Glutamatergic neuron (in vitro differentiated cells): ENCODE results near the gene AP5Z1. TPM values are rescaled to one million over a fixed set of nuclear protein-coding genes. Genes with fewer than 3 reads are reported as not detected.
A peak's percentile ranks its signal among the peaks of the same experiment; 100 is the strongest.

ENCODE experiments used
- DNase-seq: peaks from one replicate; pipeline ENCODE4 v3.0.0; 2022
- H3K27ac Mint-ChIP-seq: one replicate; pipeline ENCODE4 v1.8.0; 2020; ENCODE audit warnings: mild to moderate bottlenecking, mixed read lengths, inconsistent platforms; ENCODE audit not compliant: unreplicated experiment
- H3K27me3 Mint-ChIP-seq: one replicate; pipeline ENCODE4 v1.8.0; 2020; ENCODE audit warnings: mild to moderate bottlenecking, moderate library complexity, mixed read lengths, inconsistent platforms; ENCODE audit not compliant: unreplicated experiment
- H3K36me3 Mint-ChIP-seq: one replicate; pipeline ENCODE4 v1.8.0; 2020; ENCODE audit warnings: mild to moderate bottlenecking, mixed read lengths, inconsistent platforms; ENCODE audit not compliant: unreplicated experiment
- H3K4me1 Mint-ChIP-seq: one replicate; pipeline ENCODE4 v1.8.0; 2020; ENCODE audit warnings: mild to moderate bottlenecking, low read depth, mixed read lengths, inconsistent platforms; ENCODE audit not compliant: unreplicated experiment
- H3K4me3 Mint-ChIP-seq: one replicate; pipeline ENCODE4 v1.8.0; 2020; ENCODE audit warnings: mild to moderate bottlenecking, mixed read lengths, inconsistent platforms; ENCODE audit not compliant: unreplicated experiment
- H3K9me3 Mint-ChIP-seq: one replicate; pipeline ENCODE4 v1.8.0; 2020; ENCODE audit warnings: mild to moderate bottlenecking, moderate library complexity, mixed read lengths, inconsistent platforms; ENCODE audit not compliant: unreplicated experiment
- CTCF ChIP-seq: fragments of 200-600 bp; sonication (generic); IDR thresholded peaks from one replicate; pipeline ENCODE4 v1.5.0; 2021; ENCODE audit not compliant: partially characterized antibody, unreplicated experiment
- total RNA-seq: library from RNA; stranded (reverse); fragmentation: NEBNext Ultra II Directional; extraction: Animal tissue kit (Norgen Biotek cat#: 25700); gene quantifications from one replicate; pipeline ENCODE4 v1.2.1, GENCODE V29; 2021; ENCODE audit not compliant: unreplicated experiment

AP5Z1 gene
- total RNA-seq, 1 donor from 2014 or later, result 49.8 TPM

DNA sequence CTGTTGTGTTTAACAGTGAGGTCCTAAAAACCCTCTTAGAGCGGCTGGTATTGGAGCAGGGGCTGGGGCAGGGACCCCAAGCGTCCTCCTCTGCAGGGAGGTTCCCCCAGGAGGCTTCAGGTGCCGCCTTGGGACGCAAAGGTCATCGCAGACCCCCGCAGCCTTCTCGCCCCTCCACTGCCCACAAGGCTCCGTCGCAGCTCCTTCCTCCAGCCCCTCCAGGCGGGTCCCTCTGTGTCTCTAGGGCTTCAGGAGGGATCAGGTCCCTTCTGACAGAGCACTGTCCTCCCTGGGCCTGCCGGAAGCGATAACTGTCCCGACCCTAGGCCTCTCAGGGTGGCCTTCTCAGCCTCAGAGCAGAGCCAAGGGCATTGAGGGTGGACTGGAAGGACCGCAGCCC lies 26.1 kb upstream of the AP5Z1 start:
- H3K27me3 Mint-ChIP-seq, result peaks cover 8% of the 10 kb centered on the region
- no peaks in the 10 kb centered on the region for H3K36me3 Mint-ChIP-seq
- peak overlapping the region; percentile 52 for H3K27ac Mint-ChIP-seq
- peaks cover 2% of the 10 kb centered on the region for H3K9me3 Mint-ChIP-seq
- H3K4me3 Mint-ChIP-seq, result no peak overlapping the region
- peaks cover 17% of the 10 kb centered on the region for H3K4me1 Mint-ChIP-seq
- no peak for DNase-seq
- TF ChIP-seq CTCF, result no peak

DNA sequence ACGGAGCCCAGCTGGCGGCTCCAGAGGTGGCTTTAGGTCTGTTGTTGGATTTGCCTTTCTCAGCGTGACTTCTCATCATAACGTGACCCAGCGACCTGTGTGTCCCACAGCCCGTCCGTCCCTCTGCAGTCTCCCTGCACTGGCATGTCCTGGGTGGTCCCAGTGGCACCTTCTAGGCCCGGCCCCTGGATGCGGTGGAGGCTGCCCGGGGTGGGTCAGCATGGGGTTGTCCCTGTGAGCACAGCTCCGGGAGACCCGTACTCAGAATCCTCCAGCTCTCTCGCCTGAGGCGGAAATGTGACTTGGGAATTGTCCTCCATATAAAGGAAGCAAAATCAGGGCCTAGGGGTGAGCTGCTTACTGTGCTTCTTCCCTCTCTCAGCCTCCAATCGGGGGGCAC lies 25.6 kb upstream of the AP5Z1 start:
- H3K27me3 Mint-ChIP-seq, result peaks cover 8% of the 10 kb centered on the region
- H3K27ac Mint-ChIP-seq, result no peak overlapping the region
- no peak overlapping the region for H3K4me3 Mint-ChIP-seq
- H3K4me1 Mint-ChIP-seq, result peaks cover 14% of the 10 kb centered on the region
- TF ChIP-seq CTCF, result no peak
- no peaks in the 10 kb centered on the region for H3K36me3 Mint-ChIP-seq
- DNase-seq, result no peak
- peaks cover 2% of the 10 kb centered on the region for H3K9me3 Mint-ChIP-seq

- peaks cover 10% of the 10 kb centered on the region for H3K4me1 Mint-ChIP-seq
- no peaks in the 10 kb centered on the region for H3K9me3 Mint-ChIP-seq
- no peak overlapping the region for H3K4me3 Mint-ChIP-seq
- H3K27ac Mint-ChIP-seq, result no peak overlapping the region
- H3K36me3 Mint-ChIP-seq, result no peaks in the 10 kb centered on the region
- no peak for DNase-seq
- TF ChIP-seq CTCF, result no peak
- H3K27me3 Mint-ChIP-seq, result peaks cover 6% of the 10 kb centered on the region
Measured at GRCh38 chr7:4751398-4751947, 23.9 kb upstream of the AP5Z1 start.

GRCh38 chr7:4753598-4754432 lies 21.6 kb upstream of the AP5Z1 start:
- Mint-ChIP-seq H3K36me3 (no peaks in the 10 kb centered on the region), H3K9me3 (peaks cover 2% of the 10 kb centered on the region), H3K27me3 (peaks cover 6% of the 10 kb centered on the region), H3K4me3 (no peak overlapping the region), H3K27ac (no peak overlapping the region), H3K4me1 (peaks cover 2% of the 10 kb centered on the region)
- peak; percentile 89 for DNase-seq
- TF ChIP-seq CTCF, result peak; percentile 94

GRCh38 chr7:4754433-4755010 lies 20.9 kb upstream of the AP5Z1 start:
- Mint-ChIP-seq H3K36me3 (no peaks in the 10 kb centered on the region), H3K4me1 (no peaks in the 10 kb centered on the region), H3K9me3 (peaks cover 2% of the 10 kb centered on the region), H3K4me3 (no peak overlapping the region), H3K27ac (no peak overlapping the region), H3K27me3 (peaks cover 4% of the 10 kb centered on the region)
- TF ChIP-seq CTCF, result no peak
- DNase-seq, result no peak
